NCI-H2029 (cell line): ENCODE data around the gene CGN.
A peak's percentile ranks its signal among the peaks of the same experiment; 100 is the strongest.
"Not testable (repeated sequence)": the region's sequence is repeated elsewhere in the genome, so short reads cannot be mapped to it uniquely, and the experiment has no call there.

Source experiments
- DNase-seq: peaks from one replicate; lab custom pipeline; 2025; lab: John Stamatoyannopoulos, UW

CGN gene

DNA sequence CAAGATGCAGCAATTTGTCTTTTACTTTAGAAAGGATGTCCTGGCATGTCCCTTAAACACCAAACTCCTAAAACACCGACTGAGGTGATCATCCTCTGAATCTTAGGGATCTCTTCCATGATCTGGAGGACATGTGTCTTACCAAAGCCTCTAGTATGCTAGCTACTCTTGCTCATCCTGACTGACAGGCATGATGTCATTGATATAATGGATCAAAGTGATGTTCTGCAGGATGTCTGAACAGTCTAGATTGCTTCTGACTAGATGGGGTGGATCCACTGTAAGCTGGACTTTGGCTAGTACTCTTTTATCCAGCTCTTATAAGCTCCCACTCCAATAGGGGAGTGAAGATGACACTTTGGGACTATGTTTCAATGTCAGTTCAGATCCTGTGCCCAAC lies 11.3 kb upstream of the CGN start:
- DNase-seq, result no peak

DNA sequence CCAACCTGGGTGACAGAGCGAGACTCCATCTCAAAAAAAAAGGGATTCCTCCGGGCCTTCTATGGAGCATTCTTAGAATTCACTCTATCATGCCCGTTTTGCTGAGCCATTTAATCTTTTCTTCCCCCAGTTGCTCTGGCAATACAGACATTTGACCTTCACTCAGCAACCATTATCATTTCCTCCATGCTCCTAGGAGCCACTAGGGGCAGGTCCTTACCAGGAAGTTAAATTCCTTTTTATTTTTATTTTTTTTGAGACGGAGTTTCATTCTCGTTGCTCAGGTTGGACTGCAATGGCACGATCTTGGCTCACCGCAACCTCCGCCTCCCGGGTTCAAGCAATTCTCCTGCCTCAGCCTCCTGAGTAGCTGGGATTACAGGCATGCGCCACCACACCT lies 9.7 kb upstream of the CGN start:
- DNase-seq, result peak; percentile 31

DNA sequence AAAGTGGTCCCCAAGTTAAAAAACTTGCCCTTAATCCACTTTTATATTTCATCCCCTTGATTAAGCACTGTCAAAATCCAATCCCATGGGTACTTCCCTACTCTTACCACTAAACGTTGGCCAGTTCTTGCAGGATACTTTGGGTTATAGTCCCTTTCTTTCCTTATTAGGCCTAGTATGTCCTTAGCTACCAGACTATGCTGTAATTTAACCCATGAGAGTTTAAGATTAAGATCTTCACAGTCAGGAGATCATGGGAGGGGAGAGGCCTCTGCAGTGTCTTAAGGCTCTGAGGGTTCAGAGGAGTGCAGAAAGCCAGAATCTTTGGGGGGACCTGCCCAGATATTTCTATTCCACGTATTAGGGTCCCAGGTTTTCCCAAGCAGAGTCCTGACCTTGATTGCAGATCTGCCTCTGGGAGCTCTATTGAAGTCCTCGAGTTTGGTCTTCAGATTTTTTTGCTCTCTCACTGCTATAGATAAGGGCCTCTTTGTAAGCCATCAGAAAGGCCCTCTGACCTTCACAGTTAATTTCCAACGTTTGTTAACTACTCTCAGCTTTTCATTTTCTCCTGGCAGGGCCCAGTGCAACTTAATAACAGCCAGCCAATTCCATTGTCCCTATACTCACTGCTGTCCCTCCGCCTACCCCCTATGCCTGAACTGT lies 9.0 kb upstream of the CGN start:
- no peak for DNase-seq

GRCh38 chr1:151502859-151503780 lies 8.1 kb upstream of the CGN start:
- DNase-seq, result no peak

GRCh38 chr1:151504252-151504651 lies 6.9 kb upstream of the CGN start:
- no peak for DNase-seq

DNA sequence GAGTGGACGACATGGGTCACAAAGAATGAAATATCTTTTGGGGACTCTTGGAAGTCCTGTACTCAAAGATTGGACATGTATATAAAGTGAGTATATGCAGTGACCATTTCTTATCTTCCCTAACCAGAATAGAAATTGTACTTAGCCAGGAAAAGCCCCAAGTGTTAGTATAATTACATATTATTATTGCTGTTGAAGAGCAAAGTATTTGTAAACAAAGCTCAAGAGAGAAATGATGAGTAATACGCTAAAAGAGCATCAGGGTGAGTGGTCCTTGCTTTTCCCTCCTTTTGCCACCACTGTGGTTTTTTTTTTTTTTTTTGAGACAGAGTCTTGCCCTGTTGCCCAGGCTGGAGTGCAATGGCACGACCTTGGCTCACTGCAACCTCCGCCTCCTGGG lies 6.4 kb upstream of the CGN start:
- no peak for DNase-seq

DNA sequence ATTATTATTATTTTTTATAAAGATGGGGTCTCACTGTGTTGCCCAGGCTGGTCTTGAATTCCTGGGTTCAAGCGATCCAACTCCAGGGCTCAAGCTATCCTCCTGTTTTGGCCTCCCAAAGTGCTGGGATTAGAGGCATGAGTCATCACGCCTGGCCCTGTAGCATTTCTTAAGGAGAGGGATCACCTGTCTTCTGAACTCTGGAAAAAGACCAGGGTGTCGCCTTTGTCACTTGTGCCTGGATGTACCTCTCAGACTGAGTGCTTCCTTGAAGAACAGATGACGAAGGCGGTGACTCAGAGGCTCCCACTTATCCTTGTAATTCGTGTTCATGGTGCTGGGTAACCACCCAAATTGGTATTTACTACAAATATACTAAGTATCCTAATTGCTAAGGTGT lies 2.4 kb upstream of the CGN start:
- DNase-seq, result no peak

DNA sequence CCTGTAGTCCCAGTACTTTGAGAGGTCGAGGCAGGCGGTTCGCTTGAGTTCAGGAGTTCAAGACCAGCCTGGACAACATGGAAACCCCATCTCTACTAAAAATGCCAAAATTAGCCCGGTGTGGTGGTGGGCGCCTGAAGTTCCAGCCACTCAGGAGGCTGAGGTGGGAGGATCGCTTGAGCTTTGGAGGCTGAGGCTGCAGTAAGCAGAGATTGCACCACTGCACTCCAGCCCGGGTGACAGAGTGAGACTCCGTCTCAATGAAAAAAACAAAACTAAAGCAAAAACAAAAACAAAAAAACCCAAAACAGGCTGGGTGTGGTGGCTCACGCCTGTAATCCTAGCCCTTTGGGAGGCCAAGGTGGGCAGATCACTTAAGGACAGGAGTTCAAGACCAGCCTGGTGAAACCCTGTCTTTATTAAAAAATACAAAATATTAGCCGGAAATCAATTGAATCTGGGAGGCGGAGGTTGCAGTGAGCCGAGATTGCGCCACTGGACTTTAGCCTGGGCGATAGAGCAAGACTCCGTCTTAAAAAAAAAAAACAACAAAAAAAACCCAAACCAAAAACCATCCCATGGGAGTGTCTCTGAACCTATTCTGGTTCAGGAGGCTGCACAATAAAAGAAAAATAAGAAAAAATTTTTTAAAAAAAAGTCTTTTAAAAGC lies 1.7 kb upstream of the CGN start:
- no peak for DNase-seq

DNA sequence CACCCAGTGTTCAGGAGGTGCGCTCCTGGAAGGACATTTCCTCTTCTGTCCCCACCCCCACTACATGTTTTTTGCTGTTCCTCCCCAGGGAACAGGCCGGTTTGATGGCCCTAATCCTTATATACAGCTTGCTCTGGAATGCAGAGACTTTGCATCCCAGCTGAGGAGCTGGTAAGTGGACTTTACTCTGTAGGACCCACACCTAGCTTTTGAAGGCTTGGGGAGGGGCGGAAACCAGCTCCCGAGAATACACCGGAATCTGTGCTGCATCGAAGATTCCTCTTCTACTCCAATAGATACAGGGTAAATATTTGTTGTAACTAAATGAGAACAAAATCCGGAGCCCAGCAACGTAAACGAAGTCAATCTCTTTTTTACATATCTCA lies 1.2 kb upstream of the CGN start:
- DNase-seq, result no peak

- DNase-seq, result no peak
These were observed 602 bp upstream of the CGN start for GRCh38 chr1:151510614-151510956.

DNA sequence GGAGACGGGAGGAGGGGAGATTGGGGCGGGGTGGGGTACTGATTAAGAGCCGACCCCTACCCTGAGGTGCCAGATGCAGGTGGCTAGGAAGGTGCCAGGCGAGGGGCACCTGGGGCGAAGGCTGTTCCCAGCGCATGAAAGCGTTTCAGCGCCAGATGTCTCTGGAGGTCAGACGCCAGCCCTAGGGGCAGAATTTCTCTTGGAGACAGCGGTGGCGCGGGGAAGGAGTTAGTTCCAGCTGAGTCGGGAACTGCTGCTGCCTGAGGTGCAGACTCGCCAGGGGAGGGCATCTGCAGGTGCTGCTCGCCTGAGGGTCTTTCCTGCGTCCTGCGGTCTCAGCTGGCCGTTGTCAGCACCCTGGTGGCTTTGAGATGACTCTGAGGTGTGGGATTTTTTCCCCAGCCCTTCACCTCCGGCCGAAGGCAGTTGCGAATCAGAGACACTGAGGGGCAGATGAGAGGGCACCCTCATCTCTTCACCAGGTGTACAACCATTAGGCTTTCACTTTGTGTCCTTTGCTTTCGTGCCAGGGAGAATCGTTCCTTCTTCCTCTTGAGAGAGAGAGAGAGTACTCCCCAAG lies 539 bp downstream of the CGN start:
- DNase-seq, result peak; percentile 12

GRCh38 chr1:151512326-151512725 lies 1.1 kb downstream of the CGN start:
- DNase-seq, result no peak

DNA sequence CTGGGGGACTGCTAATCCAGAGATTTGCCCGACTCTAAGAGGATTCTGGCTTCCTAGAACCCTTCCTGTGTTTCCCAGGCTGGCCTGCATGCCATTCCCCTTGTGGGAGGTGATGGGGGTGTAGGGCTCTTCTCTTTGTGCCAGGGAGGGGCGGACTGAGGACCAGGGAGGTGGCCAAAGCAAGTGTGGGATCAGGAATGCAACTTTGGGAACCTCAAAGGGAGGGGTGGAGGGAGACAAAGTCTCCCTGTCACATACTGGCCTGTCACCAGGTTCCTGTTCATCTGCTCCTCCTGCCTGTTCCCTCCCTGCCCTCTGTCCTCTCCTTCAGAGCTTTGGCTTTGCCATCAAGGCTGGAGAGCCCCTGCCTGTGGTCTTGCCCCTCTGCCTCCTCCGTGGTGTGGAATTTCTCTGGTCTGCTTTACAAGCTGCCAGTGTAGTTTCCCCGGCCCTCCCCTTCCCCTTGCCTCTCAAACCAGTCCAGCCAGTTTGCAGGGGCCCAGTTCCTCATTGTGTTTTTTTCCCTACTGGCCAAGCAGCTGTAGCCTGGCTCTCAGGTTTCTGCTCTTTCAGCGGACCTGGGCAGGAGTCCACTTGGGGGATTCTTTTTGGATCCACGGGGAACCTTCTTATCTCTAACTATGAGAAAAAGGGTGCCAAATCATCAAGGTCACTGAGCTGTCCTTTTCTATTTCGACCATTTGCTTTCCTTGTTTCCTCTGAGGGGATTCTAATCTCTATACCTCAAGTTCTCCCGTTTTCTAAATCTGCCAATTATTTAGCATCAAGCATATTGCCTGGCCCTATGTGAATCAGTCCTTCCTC lies 1.8 kb downstream of the CGN start:
- DNase-seq, result peak; percentile 70

DNA sequence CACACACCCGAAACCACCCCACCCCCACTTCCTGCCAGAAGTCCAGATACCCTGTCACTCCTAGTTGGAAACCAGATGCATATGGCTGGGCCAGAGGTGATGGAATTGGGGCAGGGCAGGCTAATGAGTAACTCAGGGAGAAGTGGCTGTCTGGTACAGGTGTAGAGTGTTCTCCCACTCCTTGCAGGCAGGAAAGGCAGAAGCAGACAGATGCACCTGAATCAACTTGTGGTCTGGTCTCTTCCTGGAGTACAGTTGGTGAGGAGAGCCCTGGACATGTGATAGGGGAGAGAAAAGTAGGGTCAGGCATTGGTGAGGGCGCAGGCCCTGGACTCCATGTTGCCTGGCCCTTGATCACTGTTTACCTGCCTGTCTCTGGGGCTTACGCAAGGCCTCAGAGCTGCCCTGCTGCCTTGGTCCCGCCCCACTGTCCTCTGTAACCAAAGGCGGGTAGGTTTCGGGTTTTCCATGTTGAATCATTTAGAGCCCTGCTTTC lies 2.5 kb downstream of the CGN start:
- DNase-seq, result peak; percentile 86

GRCh38 chr1:151514366-151514765 lies 3.2 kb downstream of the CGN start:
- peak; percentile 37 for DNase-seq

- DNase-seq, result no peak
These were observed 4.1 kb downstream of the CGN start for GRCh38 chr1:151515265-151515664.

DNA sequence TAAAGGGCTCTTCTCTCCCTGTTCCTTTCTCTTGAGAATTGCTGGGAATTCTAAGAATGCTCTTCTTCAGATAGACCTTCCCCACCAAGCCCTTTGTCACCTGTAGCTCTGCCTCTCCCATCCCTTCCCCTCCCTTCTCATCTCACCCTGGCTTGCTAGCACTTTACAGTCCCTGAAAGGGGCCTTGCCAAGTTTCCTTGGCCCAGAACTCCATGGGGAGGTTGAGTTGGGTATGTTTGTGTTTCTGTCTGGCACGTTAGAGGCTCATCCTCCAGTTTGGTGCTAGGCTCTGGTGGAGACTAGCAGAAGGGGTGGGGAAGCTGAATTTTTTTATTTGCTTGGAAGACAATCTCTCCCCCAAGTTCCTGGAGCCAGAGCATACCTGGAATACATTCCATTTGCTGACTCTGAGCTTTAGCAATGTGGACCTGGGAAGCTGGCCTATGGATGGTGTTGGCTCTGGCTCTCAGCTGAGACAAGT lies 4.9 kb downstream of the CGN start:
- DNase-seq, result no peak

- DNase-seq, result no peak
These were observed 7.2 kb downstream of the CGN start for GRCh38 chr1:151518431-151518830.

DNA sequence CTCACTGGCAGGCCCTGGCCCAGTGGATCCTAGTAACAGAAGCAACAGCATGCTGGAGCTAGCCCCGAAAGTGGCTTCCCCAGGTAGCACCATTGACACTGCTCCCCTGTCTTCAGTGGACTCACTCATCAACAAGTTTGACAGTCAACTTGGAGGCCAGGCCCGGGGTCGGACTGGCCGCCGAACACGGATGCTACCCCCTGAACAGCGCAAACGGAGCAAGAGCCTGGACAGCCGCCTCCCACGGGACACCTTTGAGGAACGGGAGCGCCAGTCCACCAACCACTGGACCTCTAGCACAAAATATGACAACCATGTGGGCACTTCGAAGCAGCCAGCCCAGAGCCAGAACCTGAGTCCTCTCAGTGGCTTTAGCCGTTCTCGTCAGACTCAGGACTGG lies 7.7 kb downstream of the CGN start:
- DNase-seq, result no peak

- no peak for DNase-seq
These were observed 8.5 kb downstream of the CGN start for GRCh38 chr1:151519667-151520066.

DNA sequence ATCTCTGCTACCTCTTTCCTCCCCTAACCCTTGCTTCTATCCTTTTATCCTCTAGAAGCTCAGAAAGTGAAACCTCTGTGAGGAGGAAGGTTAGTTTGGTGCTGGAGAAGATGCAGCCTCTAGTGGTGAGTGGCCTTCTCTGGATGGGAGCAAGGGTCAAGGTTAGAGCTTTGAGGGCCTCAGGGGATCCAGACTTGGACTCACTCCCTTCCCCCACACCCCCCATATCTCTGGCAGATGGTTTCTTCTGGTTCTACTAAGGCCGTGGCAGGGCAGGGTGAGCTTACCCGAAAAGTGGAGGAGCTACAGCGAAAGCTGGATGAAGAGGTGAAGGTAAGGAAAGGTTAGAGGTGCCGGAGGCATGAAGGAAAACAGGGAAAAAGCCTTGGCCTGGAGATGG lies 9.2 kb downstream of the CGN start:
- DNase-seq, result no peak

GRCh38 chr1:151522427-151522826 lies 11.2 kb downstream of the CGN start:
- DNase-seq, result not testable (repeated sequence)
